GM18909 (cell line): Measurements from ENCODE around the gene DICER1.
A peak's percentile ranks its signal among the peaks of the same experiment; 100 is the strongest.
"Not testable (repeated sequence)": the region's sequence is repeated elsewhere in the genome, so short reads cannot be mapped to it uniquely, and the experiment has no call there.

Experiments used
- ATAC-seq: cut with Tn5 transposase; IDR thresholded peaks from one replicate; pipeline ENCODE4 v1.9.1; 2021; ENCODE audit warnings: mild to moderate bottlenecking; ENCODE audit not compliant: unreplicated experiment, poor library complexity

DICER1 gene, protein sequence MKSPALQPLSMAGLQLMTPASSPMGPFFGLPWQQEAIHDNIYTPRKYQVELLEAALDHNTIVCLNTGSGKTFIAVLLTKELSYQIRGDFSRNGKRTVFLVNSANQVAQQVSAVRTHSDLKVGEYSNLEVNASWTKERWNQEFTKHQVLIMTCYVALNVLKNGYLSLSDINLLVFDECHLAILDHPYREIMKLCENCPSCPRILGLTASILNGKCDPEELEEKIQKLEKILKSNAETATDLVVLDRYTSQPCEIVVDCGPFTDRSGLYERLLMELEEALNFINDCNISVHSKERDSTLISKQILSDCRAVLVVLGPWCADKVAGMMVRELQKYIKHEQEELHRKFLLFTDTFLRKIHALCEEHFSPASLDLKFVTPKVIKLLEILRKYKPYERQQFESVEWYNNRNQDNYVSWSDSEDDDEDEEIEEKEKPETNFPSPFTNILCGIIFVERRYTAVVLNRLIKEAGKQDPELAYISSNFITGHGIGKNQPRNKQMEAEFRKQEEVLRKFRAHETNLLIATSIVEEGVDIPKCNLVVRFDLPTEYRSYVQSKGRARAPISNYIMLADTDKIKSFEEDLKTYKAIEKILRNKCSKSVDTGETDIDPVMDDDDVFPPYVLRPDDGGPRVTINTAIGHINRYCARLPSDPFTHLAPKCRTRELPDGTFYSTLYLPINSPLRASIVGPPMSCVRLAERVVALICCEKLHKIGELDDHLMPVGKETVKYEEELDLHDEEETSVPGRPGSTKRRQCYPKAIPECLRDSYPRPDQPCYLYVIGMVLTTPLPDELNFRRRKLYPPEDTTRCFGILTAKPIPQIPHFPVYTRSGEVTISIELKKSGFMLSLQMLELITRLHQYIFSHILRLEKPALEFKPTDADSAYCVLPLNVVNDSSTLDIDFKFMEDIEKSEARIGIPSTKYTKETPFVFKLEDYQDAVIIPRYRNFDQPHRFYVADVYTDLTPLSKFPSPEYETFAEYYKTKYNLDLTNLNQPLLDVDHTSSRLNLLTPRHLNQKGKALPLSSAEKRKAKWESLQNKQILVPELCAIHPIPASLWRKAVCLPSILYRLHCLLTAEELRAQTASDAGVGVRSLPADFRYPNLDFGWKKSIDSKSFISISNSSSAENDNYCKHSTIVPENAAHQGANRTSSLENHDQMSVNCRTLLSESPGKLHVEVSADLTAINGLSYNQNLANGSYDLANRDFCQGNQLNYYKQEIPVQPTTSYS (N-terminal part only)

DNA sequence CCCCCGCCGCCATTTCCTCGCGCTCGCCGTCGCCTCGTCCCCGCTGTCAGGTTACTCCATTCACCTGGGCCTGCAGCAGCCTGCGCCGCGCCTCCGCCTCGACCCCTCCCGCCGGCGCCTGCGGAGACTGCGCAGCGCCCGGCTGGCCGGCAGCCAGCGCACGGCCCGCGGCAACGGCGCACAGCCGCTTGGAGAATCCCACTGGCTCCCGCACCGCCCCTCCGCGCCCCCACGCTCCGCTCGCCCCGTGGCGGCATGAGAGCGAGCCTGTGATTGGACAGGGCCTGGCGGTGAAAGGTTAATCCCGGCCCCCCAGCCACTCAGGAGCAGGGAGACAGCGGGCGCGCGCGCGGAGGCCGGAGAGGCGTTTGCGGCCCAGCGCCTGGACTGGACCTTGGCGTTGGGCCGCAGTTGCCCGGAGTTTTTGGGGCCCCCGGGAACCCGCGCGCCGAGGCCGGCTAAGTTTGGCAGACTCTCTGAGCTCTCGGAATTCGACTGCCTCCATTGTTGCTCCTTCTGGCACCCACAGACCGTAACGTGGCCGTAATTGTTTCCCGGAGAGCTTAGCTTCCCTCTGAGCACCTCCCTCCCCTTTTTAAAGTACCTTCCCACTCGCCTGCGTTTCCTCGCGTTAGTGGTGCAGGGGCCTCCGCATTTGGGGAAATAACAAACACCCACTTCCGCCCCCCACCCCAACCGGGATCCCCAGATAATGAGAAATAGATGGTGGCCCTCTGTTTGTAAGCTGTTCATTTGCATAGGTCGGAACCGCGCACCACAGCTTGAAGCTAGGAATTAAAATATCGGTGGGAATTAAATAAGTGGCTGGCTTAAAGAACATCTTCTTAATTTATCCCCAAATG is at the start of gene DICER1:
Gene DICER1 (minus strand): TSS at position 203 of the 863 bp plus-strand sequence. CDS start 24,071 bp downstream, outside the sequence.
- peak; percentile 81 for ATAC-seq

- ATAC-seq, result no peak
These were observed 49.2 kb upstream of the DICER1 start for GRCh38 chr14:95206534-95206933.

DNA sequence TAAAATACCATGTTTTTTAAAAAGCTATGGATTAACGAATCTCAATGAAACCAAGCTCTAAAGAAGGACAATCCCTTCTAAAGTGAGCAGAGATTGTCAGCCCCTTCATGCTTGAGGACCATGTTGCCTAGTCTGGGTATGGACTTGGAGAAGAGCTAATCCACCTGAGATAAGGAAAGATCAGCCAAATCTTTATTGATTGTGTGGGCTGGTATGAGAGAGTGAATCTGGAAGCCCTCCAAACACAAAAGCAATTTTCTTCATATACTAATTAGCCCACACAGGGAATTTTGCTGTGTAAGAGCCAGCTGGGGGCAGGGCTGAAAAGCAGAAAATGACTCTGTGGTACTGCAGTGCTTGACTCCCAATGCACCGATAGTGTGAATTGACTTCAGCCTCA is 47.4 kb upstream of the DICER1 start:
- ATAC-seq, result no peak

DNA sequence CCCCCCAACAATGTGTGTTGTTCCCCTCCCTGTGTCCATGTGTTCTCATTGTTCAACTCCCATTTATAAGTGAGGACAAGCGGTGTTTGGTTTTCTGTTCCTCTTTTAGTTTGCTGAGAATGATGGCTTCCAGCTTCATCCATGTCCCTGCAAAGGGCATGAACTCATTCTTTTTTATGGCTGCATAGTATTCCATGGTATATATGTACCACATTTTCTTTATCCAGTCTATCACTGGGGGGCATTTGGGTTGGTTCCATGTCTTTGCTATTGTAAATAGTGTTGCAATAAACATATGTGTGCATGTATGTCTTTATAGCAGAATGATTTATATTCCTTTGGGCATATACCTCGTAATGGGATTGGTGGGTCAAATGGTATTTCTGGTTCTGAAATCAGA is 44.4 kb upstream of the DICER1 start:
- not testable (repeated sequence) for ATAC-seq

DNA sequence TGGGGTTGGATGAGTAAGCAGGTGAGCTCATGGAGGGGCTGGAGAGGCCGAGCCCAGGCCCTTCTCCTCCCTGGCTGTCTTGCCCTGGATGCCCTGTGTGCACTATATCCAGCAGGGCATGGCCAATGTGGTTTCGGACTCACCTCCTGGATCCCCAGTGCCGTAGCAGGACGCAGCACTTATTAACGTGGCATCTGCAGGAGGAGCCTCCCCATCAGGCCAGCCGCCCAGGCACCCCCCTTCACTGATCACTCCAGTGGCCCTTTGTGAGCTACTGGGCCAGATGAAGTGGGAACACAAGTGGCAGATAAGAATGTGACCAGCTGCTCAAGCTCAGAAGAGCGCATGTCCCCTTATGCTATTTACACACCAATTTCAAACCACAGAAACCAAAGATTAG is 43.1 kb upstream of the DICER1 start:
- no peak for ATAC-seq

- no peak for ATAC-seq
These were observed 42.1 kb upstream of the DICER1 start for GRCh38 chr14:95199298-95199983.

- ATAC-seq, result no peak
These were observed 41.0 kb upstream of the DICER1 start for GRCh38 chr14:95198320-95198719.

DNA sequence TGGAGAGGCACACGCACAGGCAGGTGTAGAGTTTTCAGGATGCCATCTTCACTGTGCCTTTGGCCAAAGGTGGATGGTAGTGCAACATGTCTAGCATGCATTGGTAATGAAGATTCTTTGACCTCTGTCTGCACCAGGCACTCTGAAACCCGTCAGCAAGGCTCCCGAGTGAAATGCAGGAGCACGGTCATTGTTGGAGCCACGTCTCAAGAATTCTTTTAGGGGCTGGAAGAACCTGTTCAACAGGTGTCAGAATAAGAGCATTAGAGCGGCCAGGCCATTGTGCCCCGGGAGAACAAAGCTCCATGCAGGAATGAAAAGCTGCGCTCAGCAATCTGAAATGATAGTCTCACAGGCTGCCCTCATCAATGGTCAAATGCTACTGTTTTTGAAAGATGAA is 40.2 kb upstream of the DICER1 start:
- no peak for ATAC-seq

DNA sequence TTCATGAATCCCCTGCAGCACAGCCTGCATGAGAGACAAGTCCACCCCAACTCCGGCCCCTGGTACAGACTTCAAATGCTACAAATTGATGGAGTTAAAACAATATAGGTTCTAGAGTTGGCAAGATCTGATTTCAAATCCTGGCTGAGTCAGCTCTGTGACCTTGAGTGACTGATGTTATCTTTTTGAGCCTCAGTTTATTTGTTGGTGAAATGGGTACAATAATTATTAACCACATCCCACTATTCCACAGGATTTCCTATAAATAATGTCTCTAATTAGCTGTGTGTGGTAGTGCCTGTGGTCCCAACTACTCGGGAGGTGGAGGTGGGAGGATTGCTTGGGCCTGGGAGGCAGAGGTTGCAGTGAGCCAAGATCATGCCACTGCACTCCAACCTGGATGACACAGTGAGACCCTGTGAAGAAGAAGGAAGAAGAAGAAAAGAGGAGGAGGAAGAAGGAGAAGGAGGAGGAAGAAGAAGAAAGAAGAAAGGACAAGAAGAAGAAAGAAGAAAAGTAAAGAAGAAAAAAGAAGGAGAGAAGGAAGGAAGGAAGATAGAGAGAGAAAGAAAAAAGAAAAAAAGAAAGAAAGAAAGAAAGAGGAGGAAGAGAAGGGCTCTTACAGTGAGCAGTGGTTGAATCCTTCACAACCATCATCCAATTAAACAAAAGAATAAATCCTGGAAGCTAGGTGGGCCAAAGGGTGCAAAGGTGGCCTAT is 39.7 kb upstream of the DICER1 start:
- no peak for ATAC-seq

DNA sequence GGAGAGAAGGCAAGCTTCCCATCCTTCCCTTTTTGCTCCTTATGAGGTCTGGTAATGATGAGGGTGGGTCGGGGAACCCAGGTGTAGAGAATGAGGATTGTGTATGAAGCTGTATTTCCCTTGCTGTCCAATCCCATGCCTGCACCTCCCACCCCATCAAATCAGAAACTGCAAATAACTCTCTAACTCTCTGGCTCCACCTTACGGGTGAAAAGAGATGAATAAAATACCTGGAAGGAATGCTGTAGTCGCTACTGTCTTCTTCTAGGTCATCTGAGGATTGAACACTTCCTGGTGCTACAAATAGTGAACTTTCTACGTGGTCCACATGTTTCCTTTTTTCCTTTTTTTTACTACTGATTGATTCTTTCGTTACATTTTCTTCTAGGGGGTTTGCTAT is 38.9 kb upstream of the DICER1 start:
- no peak for ATAC-seq

DNA sequence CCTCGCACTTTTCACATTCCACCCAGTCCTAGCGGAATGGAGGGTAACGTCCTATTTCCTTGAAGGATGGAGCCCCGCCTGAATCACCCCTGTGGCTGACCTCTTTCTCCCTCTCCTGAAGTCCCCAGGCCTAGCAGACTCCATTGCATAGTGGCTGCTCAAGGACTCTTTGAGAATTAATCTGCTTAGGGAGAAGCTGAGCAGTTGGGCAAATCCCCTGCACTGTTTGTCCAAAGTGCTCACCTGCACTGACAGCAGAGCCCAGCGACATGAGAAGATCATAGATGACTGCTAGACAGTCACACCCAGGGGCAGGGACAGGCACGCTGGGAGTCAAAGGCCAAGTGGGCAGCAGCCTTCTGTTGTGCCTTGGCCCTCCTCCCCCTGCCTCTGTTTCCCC is 37.7 kb upstream of the DICER1 start:
- no peak for ATAC-seq

GRCh38 chr14:95193081-95193480 is 35.8 kb upstream of the DICER1 start:
- ATAC-seq, result no peak

DNA sequence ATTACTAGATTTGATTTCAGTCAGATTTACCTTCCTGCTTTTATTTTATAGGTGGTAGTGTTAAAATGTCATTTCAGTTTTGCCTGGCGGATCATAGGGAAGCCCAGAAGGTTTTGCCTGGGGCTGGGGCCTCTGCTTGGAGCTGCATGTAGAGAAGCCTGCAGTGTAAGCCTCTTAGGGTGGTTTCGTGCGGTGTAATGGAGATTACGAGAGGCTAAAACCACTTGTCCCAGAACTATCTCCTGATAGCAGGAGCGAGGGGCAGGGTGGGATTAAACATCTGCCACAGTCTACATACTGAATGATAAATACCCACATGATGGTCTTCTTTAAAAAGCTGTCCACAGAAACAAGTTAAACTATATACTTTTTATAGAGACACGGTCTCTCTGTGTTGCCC is 35.0 kb upstream of the DICER1 start:
- no peak for ATAC-seq

DNA sequence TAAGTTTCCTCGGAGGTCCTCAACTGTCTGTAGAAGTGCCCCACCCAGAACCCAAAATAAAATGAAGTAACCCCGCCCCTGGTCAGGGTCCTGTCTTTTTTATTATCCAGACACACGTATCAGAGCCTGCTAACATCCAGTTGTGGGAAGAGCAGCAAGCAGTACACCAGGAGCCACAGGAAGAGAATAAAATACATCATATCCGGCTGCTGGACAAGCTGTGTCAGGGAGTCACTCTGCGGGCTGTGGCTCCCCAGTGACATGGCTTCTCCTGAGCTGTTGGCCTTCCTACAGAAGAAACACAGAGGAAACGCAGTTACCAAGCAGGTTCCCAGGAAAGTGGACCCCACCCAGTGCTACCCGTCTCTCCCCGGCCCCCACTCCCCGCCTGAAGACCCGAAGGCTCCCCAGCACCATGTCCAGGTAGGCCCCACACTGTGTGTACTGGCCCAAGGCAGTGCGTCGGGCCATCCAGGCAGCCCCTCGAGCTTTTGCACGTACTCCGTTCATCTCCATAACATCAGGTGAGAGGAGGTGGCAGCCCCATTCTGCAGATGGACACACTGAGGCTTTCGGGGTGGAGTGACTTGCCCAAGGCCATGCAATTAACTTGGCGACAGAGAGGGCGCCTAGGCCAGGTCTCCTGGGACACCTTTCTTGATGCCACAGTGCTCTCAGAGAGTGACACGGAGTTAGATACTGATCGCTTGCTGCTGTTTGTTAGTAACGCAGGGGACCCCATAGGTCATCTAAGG is 34.3 kb upstream of the DICER1 start:
- ATAC-seq, result no peak

- no peak for ATAC-seq
These were observed 33.5 kb upstream of the DICER1 start for GRCh38 chr14:95190857-95191256.

DNA sequence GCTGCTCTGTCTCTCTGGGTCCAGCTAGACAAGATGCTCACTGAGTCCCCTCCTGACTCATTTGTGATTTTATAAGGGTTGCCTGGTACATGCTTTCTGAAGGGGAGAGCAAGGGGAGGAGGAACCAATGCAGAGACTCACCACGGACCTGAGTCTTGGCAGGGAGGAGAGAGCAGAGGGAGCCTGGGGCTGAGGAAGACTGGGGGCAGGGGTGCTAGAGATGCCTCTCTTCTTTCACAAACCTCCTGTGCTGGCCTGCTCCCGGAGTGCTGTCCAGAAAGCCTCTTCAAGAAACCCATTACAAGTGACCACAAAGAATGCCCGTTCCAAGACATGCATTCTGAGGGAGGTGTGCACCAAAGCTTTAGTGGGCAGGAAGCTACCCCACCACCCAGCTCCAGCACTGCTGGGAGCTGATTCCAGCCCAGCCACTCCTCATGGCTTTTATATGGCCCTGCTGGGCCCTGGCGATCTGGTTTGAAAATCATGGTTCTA is 33.1 kb upstream of the DICER1 start:
- no peak for ATAC-seq

DNA sequence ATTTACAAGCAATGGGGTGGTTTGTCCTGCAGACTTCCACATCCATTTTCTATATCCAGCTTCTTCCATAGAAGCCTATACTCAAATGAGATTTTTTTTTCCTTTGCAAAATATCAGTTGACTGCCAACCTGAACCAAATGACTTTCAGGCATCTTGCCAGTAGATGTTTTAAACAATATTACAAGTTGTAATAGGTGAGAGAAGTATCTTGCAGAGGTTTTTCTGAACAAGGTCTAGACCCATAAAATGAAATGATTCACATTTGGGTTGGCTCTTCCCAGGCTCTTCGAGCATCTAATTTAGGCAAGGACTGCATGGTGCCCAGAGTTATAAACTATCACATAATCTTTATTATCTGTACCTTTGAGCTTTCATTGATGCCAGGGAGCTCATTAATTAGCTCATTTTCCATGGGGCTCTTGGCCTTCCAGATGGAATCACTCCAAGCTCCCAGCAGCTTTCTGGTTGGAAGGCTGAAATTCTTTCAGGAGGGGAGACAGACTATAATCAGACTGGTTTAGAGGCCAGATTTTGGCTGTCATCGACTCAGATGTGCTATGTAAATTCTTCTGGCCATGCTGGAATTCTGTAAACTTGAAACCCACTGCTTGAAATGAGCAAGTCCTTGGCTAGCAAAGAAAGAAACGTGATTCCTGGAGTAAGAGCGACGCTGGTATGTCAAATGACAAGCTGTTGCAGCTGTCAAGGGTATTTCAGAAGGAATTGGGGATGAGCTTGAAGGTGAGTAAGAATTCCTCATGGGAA is 32.2 kb upstream of the DICER1 start:
- ATAC-seq, result no peak
